Measurements from ENCODE around the gene STAG1. TPM values are rescaled to one million over a fixed set of nuclear protein-coding genes. Genes with fewer than 3 reads are reported as not detected.
"Not testable (repeated sequence)": the region's sequence is repeated elsewhere in the genome, so short reads cannot be mapped to it uniquely, and the experiment has no call there.

STAG1 gene
- total and polyA plus RNA-seq, 12 donors: 7.5 to 39.8 (median 24.6) TPM

- WGBS, 4 donors: 93 to 100% (median 99%) methylated on average over 1 of the region's 1 CpG
- H3K4me1 ChIP-seq (replicated peaks in 1 of 2): peaks cover 0 to 47% of the 10 kb centered on the region in 2 donors
- TF ChIP-seq POLR2A (IDR thresholded peaks at IDR 0.05): no peak
- TF ChIP-seq, protein P1, sequence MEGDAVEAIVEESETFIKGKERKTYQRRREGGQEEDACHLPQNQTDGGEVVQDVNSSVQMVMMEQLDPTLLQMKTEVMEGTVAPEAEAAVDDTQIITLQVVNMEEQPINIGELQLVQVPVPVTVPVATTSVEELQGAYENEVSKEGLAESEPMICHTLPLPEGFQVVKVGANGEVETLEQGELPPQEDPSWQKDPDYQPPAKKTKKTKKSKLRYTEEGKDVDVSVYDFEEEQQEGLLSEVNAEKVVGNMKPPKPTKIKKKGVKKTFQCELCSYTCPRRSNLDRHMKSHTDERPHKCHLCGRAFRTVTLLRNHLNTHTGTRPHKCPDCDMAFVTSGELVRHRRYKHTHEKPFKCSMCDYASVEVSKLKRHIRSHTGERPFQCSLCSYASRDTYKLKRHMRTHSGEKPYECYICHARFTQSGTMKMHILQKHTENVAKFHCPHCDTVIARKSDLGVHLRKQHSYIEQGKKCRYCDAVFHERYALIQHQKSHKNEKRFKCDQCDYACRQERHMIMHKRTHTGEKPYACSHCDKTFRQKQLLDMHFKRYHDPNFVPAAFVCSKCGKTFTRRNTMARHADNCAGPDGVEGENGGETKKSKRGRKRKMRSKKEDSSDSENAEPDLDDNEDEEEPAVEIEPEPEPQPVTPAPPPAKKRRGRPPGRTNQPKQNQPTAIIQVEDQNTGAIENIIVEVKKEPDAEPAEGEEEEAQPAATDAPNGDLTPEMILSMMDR (IDR thresholded peaks at IDR 0.05): no peak
- no peaks in the 10 kb centered on the region for H3K9me3 ChIP-seq (replicated peaks in 1 of 3)
- DNase-seq: no peak
- no peak overlapping the region for H3K4me3 ChIP-seq
- intact Hi-C loops (cut with DNase I): no loop called here
- no peak overlapping the region for H3K27ac ChIP-seq
- no peaks in the 10 kb centered on the region for H3K27me3 ChIP-seq
- H3K36me3 ChIP-seq (replicated peaks in 1 of 2): no peaks in the 10 kb centered on the region
Measured at GRCh38 chr3:136672457-136672856, 79.7 kb downstream of the STAG1 start.

GRCh38 chr3:136671921-136672320 lies 80.3 kb downstream of the STAG1 start:
- Histone ChIP-seq H3K4me1 (replicated peaks in 1 of 2) (peaks cover 0 to 47% of the 10 kb centered on the region in 2 donors), H3K9me3 (replicated peaks in 1 of 3) (no peaks in the 10 kb centered on the region), H3K27me3 (no peaks in the 10 kb centered on the region), H3K4me3 (no peak overlapping the region), H3K27ac (no peak overlapping the region), H3K36me3 (replicated peaks in 1 of 2) (no peaks in the 10 kb centered on the region)
- DNase-seq: no peak
- TF ChIP-seq, protein P1 (IDR thresholded peaks at IDR 0.05): no peak
- no peak for TF ChIP-seq POLR2A (IDR thresholded peaks at IDR 0.05)
- intact Hi-C loops (cut with DNase I): no loop called here

- WGBS, 4 donors: 81 to 100% (median 89%) methylated on average over 1 of the region's 1 CpG
- Histone ChIP-seq H3K4me1 (replicated peaks in 1 of 2) (peaks cover 0 to 36% of the 10 kb centered on the region in 2 donors), H3K4me3 (no peak overlapping the region), H3K27ac (no peak overlapping the region), H3K27me3 (no peaks in the 10 kb centered on the region), H3K9me3 (replicated peaks in 1 of 3) (no peaks in the 10 kb centered on the region), H3K36me3 (replicated peaks in 1 of 2) (no peaks in the 10 kb centered on the region)
- TF ChIP-seq POLR2A (IDR thresholded peaks at IDR 0.05): no peak
- TF ChIP-seq, protein P1 (IDR thresholded peaks at IDR 0.05): no peak
- DNase-seq: no peak
- intact Hi-C loops (cut with DNase I): no loop called here
Measured at GRCh38 chr3:136670166-136670565, 82.0 kb downstream of the STAG1 start.

GRCh38 chr3:136667081-136667480 lies 85.1 kb downstream of the STAG1 start:
- H3K4me1 ChIP-seq (replicated peaks in 1 of 2): peaks cover 0 to 20% of the 10 kb centered on the region in 2 donors
- DNase-seq: no peak
- H3K9me3 ChIP-seq (replicated peaks in 1 of 3): no peaks in the 10 kb centered on the region
- intact Hi-C loops (cut with DNase I): no loop called here
- no peaks in the 10 kb centered on the region for H3K36me3 ChIP-seq (replicated peaks in 1 of 2)
- 71 to 78% (median 72%) methylated on average over 2 of the region's 2 CpGs for WGBS, 4 donors
- no peak overlapping the region for H3K27ac ChIP-seq
- no peaks in the 10 kb centered on the region for H3K27me3 ChIP-seq
- H3K4me3 ChIP-seq: no peak overlapping the region
- no peak for TF ChIP-seq POLR2A (IDR thresholded peaks at IDR 0.05)
- TF ChIP-seq, protein P1 (IDR thresholded peaks at IDR 0.05): no peak

- H3K9me3 ChIP-seq (replicated peaks in 1 of 3); DNase-seq; H3K27ac ChIP-seq; H3K36me3 ChIP-seq (replicated peaks in 1 of 2); intact Hi-C loops (cut with DNase I); H3K27me3 ChIP-seq; H3K4me3 ChIP-seq: not testable (repeated sequence)
- 88 to 99% (median 98%) methylated on average over 6 of the region's 6 CpGs for WGBS, 4 donors
- peaks cover 0 to 20% of the 10 kb centered on the region in 2 donors for H3K4me1 ChIP-seq (replicated peaks in 1 of 2)
Measured at GRCh38 chr3:136666301-136666700, 85.9 kb downstream of the STAG1 start.
